Adrenal gland (tissue), 12 donors: Measurements from ENCODE around the gene SPDL1. TPM values are rescaled to one million over a fixed set of nuclear protein-coding genes. Genes with fewer than 3 reads are reported as not detected.

Experiments
- DNase-seq, 7 donors: peaks; one replicate each; pipeline ENCODE4 v3.0.0-alpha.2; 2019 to 2020
- H3K27ac ChIP-seq, 5 donors: fragments of 200-600 bp; sonication (generic) in 4 of 5; 1 replicate in 3 of 5; 2 replicates in 2 of 5; pipeline versions ENCODE4 v1.5.1 to v1.8.0; 2016 to 2020; ENCODE audit warnings: mild to moderate bottlenecking in 1 of 5
- H3K27me3 ChIP-seq: fragments of 200-600 bp; 2 replicates; pipeline ENCODE4 v1.8.0; 2021
- H3K36me3 ChIP-seq, 2 donors: fragments of 200-600 bp; replicated peaks in 1 of 2; 1 replicate in 1 of 2; 2 replicates in 1 of 2; pipeline versions ENCODE4 v1.5.1 to v1.8.0; 2018 to 2022
- H3K4me1 ChIP-seq, 2 donors: fragments of 200-600 bp; replicated peaks in 1 of 2; 1 replicate in 1 of 2; 2 replicates in 1 of 2; pipeline versions ENCODE4 v1.5.1 to v1.8.0; 2018 to 2021
- H3K4me3 ChIP-seq, 4 donors: fragments of 200-600 bp; sonication (generic) in 3 of 4; one replicate each; pipeline ENCODE4 v1.5.1; 2016 to 2018
- H3K9me3 ChIP-seq, 3 donors: fragments of 200-600 bp; sonication (generic) in 1 of 3; replicated peaks in 1 of 3; 1 replicate in 2 of 3; 2 replicates in 1 of 3; pipeline versions ENCODE4 v1.5.1 to v1.8.0; 2016 to 2021
- CTCF ChIP-seq, 6 experiments: fragments of 450-650 bp in 4 of 6; fragments of 200-600 bp in 2 of 6; sonication (generic) in 1 of 6; IDR thresholded peaks; 1 replicate in 5 of 6; 2 replicates in 1 of 6; pipeline versions ENCODE4 v1.5.1 to v1.8.0; 2016 to 2021; ENCODE audit warnings: antibody characterized with exemption in 6 of 6, mild to moderate bottlenecking in 2 of 6, moderate library complexity in 1 of 6
- POLR2A ChIP-seq, 2 donors: fragments of 450-650 bp; IDR thresholded peaks; one replicate each; pipeline ENCODE4 v1.6.1; 2017; ENCODE audit warnings: antibody characterized with exemption in 2 of 2, mild to moderate bottlenecking in 2 of 2, moderate library complexity in 1 of 2
- WGBS, 4 donors: extraction: QIAGEN DNeasy Blood & Tissue Kit in 2 of 4; methylation state at CpG; one replicate each; pipeline versions ENCODE4 v1.1.5 to v1.1.7; 2013 to 2017; 5-methylcytosine and 5-hydroxymethylcytosine counted together
- intact Hi-C, 2 donors: fragments of 100-400 bp; cut with DNase I; formaldehyde crosslinking; loops; one replicate each; pipeline versions ENCODE4 v1.14.1 to v1.15.0; 2022 to 2023
- polyA plus RNA-seq, 3 donors: library from polyadenylated mRNA; stranded (reverse); fragments of 200-250 nt in 2 of 3; fragments of 350-450 nt in 1 of 3; fragmentation: Illumina TruSeq in 1 of 3; extraction: RNeasy Lipid Tissue Mini Kit (QIAGEN cat#74804) in 1 of 3; gene quantifications; one replicate each; pipeline ENCODE4 v1.2.3, GENCODE V29; 2013 to 2014
- total RNA-seq, 9 donors: library from RNA; depleted of rRNA in 4 of 9; stranded (reverse); fragments of >200 nt in 4 of 9; fragments of 120-200 nt in 1 of 9; fragmentation: NEBNext Ultra II Directional in 1 of 9; extraction: Animal tissue kit (Norgen Biotek cat#: 25700) in 1 of 9; gene quantifications; one replicate each; pipeline versions ENCODE4 v1.1.0 to v1.2.4, GENCODE V29; 2013 to 2023
- donor health status: healthy with polysubstance abuse.
- donor health status: Bipolar disorder and iron deficiency.
- donor health status: DM: yes; HTN: yes; CAD: no.
- donor health status: DM: no; HTN: no; CAD: no.
- donor health status: DM: no; HTN: no; CAD: no.
- donor health status: DM: yes; HTN: yes; CAD: no.

The SPDL1 gene
- total and polyA plus RNA-seq, 12 donors = 0.72 to 16.4 (median 6.5) TPM

GRCh38 chr5:169546346-169546745 is 37.2 kb upstream of the SPDL1 start:
- Histone ChIP-seq H3K27me3 (no peaks in the 10 kb centered on the region), H3K27ac (no peak overlapping the region), H3K4me3 (no peak overlapping the region), H3K9me3 (no peaks in the 10 kb centered on the region), H3K36me3 (no peaks in the 10 kb centered on the region), H3K4me1 (no peaks in the 10 kb centered on the region)
- no peak for DNase-seq
- intact Hi-C loops = no loop called here
- TF ChIP-seq POLR2A (IDR thresholded peaks at IDR 0.05) (no peak), CTCF (IDR thresholded peaks at IDR 0.05) (no peak)
- WGBS, 4 donors = 72 to 86% (median 77%) methylated on average over 3 of the region's 3 CpGs

GRCh38 chr5:169547508-169547907 is 36.1 kb upstream of the SPDL1 start:
- intact Hi-C loops = no loop called here
- 38 to 45% (median 41%) methylated on average over 3 of the region's 3 CpGs for WGBS, 4 donors
- Histone ChIP-seq H3K4me3 (no peak overlapping the region), H3K4me1 (no peaks in the 10 kb centered on the region), H3K36me3 (no peaks in the 10 kb centered on the region), H3K9me3 (no peaks in the 10 kb centered on the region), H3K27me3 (no peaks in the 10 kb centered on the region), H3K27ac (no peak overlapping the region)
- TF ChIP-seq POLR2A (IDR thresholded peaks at IDR 0.05) (no peak), CTCF (IDR thresholded peaks at IDR 0.05) (no peak)
- no peak for DNase-seq

GRCh38 chr5:169548315-169548714 is 35.3 kb upstream of the SPDL1 start:
- WGBS, 4 donors = 23 to 34% (median 29%) methylated on average over 1 of the region's 1 CpG
- no peaks in the 10 kb centered on the region for H3K9me3 ChIP-seq
- DNase-seq = no peak
- TF ChIP-seq POLR2A (IDR thresholded peaks at IDR 0.05) (no peak), CTCF (IDR thresholded peaks at IDR 0.05) (peak in 5 of 6 experiments; percentile 35 to 61 (median 43))
- no peaks in the 10 kb centered on the region for H3K4me1 ChIP-seq
- no peaks in the 10 kb centered on the region for H3K36me3 ChIP-seq
- no peaks in the 10 kb centered on the region for H3K27me3 ChIP-seq
- intact Hi-C loops = no loop called here
- no peak overlapping the region for H3K4me3 ChIP-seq
- no peak overlapping the region for H3K27ac ChIP-seq

- intact Hi-C loops = loop anchor here in 1 of 2 donors (10.0 kb wide), 1 partner anchor 565 kb away; no protein-coding TSS in a partner anchor
- no peaks in the 10 kb centered on the region for H3K27me3 ChIP-seq
- no peak for TF ChIP-seq POLR2A (IDR thresholded peaks at IDR 0.05)
- no peak for TF ChIP-seq CTCF (IDR thresholded peaks at IDR 0.05)
- no peaks in the 10 kb centered on the region for H3K9me3 ChIP-seq
- H3K27ac ChIP-seq = no peak overlapping the region
- WGBS, 4 donors = 22 to 43% (median 35%) methylated on average over 1 of the region's 1 CpG
- no peaks in the 10 kb centered on the region for H3K36me3 ChIP-seq
- DNase-seq = no peak
- no peaks in the 10 kb centered on the region for H3K4me1 ChIP-seq
- no peak overlapping the region for H3K4me3 ChIP-seq
These were observed 34.0 kb upstream of the SPDL1 start for GRCh38 chr5:169549453-169550100.
